HG03108 (cell line): ENCODE measurements around the gene RSPO4.
"Not testable (repeated sequence)": the region's sequence is repeated elsewhere in the genome, so short reads cannot be mapped to it uniquely, and the experiment has no call there.

Source experiments
- ATAC-seq: cut with Tn5 transposase; IDR thresholded peaks from one replicate; pipeline ENCODE4 v1.9.1; 2021; ENCODE audit warnings: moderate library complexity; ENCODE audit not compliant: unreplicated experiment

RSPO4 gene

GRCh38 chr20:1005452-1006027, 3.4 kb upstream of the RSPO4 start:
- no peak for ATAC-seq

- ATAC-seq, result no peak
Observed at GRCh38 chr20:1003920-1004697, 2.0 kb upstream of the RSPO4 start.

GRCh38 chr20:1002682-1003561, 811 bp upstream of the RSPO4 start:
- no peak for ATAC-seq

- no peak for ATAC-seq
Observed at GRCh38 chr20:1001116-1001515, 995 bp downstream of the RSPO4 start.

GRCh38 chr20:998231-998830, 3.8 kb downstream of the RSPO4 start:
- ATAC-seq, result no peak

- no peak for ATAC-seq
Observed at GRCh38 chr20:997486-997885, 4.6 kb downstream of the RSPO4 start.

GRCh38 chr20:997016-997415, 5.1 kb downstream of the RSPO4 start:
- ATAC-seq, result no peak

GRCh38 chr20:995170-995569, 6.9 kb downstream of the RSPO4 start:
- no peak for ATAC-seq

- no peak for ATAC-seq
Observed at GRCh38 chr20:992801-993535, 9.1 kb downstream of the RSPO4 start.

GRCh38 chr20:991850-992249, 10.3 kb downstream of the RSPO4 start:
- ATAC-seq, result no peak

- no peak for ATAC-seq
Observed at GRCh38 chr20:990293-990959, 11.7 kb downstream of the RSPO4 start.

GRCh38 chr20:988272-988671, 13.8 kb downstream of the RSPO4 start:
- ATAC-seq, result no peak

- ATAC-seq, result no peak
Observed at GRCh38 chr20:987677-988076, 14.4 kb downstream of the RSPO4 start.

GRCh38 chr20:986733-987355, 15.3 kb downstream of the RSPO4 start:
- ATAC-seq, result no peak

GRCh38 chr20:984994-985393, 17.1 kb downstream of the RSPO4 start:
- ATAC-seq, result not testable (repeated sequence)

- no peak for ATAC-seq
Observed at GRCh38 chr20:982754-983153, 19.4 kb downstream of the RSPO4 start.

- no peak for ATAC-seq
Observed at GRCh38 chr20:977021-977420, 25.1 kb downstream of the RSPO4 start.

- ATAC-seq, result no peak
Observed at GRCh38 chr20:976033-976432, 26.1 kb downstream of the RSPO4 start.

- no peak for ATAC-seq
Observed at GRCh38 chr20:973785-974194, 28.3 kb downstream of the RSPO4 start.

- ATAC-seq, result no peak
Observed at GRCh38 chr20:972256-972655, 29.9 kb downstream of the RSPO4 start.
